Astrocyte of the hippocampus (primary cell): ENCODE measurements around the gene PPP2R5B.
"Not testable (repeated sequence)": the region's sequence is repeated elsewhere in the genome, so short reads cannot be mapped to it uniquely, and the experiment has no call there.

Source experiments
- DNase-seq: peaks from one replicate; pipeline ENCODE4 v3.0.0; 2011; ENCODE audit warnings: low read depth, low spot score

Gene PPP2R5B

GRCh38 chr11:64976651-64977050 lies 52.2 kb downstream of the PPP2R5B start:
- no peak for DNase-seq

GRCh38 chr11:64983339-64983738 lies 58.9 kb downstream of the PPP2R5B start:
- DNase-seq: not testable (repeated sequence)
